ENCODE measurements around the gene MCM9. TPM values are rescaled to one million over a fixed set of nuclear protein-coding genes. Genes with fewer than 3 reads are reported as not detected.

MCM9 gene
- total RNA-seq, 1 donor from 2014 or later = 29.0 TPM

DNA sequence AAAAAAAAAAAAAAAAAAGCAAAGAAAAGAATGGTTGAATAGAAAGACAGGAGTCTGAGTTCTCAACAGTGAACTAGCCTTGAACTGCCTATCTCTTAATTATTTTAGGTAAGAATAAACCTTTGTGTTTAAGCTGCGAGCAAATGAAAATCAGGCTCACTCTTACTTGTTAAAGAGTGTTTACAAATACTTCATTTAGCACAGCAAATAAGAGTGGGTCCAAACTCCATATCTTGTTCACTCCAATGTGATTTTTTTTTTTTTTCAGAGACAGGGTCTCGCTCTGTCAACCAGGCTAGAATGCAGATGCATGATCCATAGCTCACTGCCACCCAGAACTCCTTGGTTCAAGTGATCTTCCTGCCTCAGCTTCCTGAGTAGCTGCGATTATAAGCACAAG lies 11.9 kb downstream of the MCM9 start:
- peaks cover 41% of the 10 kb centered on the region for H3K36me3 Mint-ChIP-seq
- Histone ChIP-seq H3K27me3 (no peaks in the 10 kb centered on the region), H3K9me3 (ENCODE audit: low read depth) (no peaks in the 10 kb centered on the region), H2AFZ (replicated peaks) (no peak overlapping the region), H3K27ac (no peak overlapping the region), H3K4me3 (no peak overlapping the region), H3K36me3 (peaks cover 7% of the 10 kb centered on the region), H3F3A (ENCODE audit: low read depth) (no peaks in the 10 kb centered on the region), H3K9ac (no peak overlapping the region), H3K79me2 (ENCODE audit: low read depth) (no peaks in the 10 kb centered on the region), H3K4me2 (no peak overlapping the region), H4K20me1 (ENCODE audit: low read depth) (no peaks in the 10 kb centered on the region), H3K4me1 (no peaks in the 10 kb centered on the region)
- no peaks in the 10 kb centered on the region for H3K4me1 Mint-ChIP-seq
- no peaks in the 10 kb centered on the region for H3K9me3 Mint-ChIP-seq
- no peak overlapping the region for H3K4me3 Mint-ChIP-seq
- no peaks in the 10 kb centered on the region for H3K27me3 Mint-ChIP-seq (ENCODE audit: insufficient read depth, low read depth)
- TF ChIP-seq EZH2phosphoT487 (IDR thresholded peaks at IDR 0.05) = no peak
- TF ChIP-seq EZH2 (IDR thresholded peaks at IDR 0.05) = no peak
- TF ChIP-seq, protein P1, sequence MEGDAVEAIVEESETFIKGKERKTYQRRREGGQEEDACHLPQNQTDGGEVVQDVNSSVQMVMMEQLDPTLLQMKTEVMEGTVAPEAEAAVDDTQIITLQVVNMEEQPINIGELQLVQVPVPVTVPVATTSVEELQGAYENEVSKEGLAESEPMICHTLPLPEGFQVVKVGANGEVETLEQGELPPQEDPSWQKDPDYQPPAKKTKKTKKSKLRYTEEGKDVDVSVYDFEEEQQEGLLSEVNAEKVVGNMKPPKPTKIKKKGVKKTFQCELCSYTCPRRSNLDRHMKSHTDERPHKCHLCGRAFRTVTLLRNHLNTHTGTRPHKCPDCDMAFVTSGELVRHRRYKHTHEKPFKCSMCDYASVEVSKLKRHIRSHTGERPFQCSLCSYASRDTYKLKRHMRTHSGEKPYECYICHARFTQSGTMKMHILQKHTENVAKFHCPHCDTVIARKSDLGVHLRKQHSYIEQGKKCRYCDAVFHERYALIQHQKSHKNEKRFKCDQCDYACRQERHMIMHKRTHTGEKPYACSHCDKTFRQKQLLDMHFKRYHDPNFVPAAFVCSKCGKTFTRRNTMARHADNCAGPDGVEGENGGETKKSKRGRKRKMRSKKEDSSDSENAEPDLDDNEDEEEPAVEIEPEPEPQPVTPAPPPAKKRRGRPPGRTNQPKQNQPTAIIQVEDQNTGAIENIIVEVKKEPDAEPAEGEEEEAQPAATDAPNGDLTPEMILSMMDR (IDR thresholded peaks at IDR 0.05) = no peak
- no peak overlapping the region for H3K27ac Mint-ChIP-seq
- no peak for DNase-seq (ENCODE audit: low spot score)

DNA sequence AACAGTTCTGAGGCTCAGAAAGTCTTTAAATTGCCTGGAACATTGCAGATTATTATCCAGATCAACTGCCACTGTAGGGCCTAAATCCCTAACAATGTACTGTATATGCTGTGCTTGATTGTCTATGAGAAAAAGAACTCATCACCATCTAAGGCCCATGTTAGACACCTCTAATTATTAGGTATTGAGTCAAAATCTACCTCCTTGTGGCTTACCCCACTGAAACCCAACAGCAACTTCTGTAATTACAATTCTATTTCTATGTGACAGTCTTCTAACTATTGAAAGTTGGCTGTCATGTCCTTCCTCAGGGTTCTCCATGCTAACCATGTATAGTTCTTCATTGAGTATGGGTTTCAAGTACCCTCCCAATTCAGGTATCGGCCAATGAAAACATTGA lies 13.9 kb downstream of the MCM9 start:
- Mint-ChIP-seq H3K9me3 (no peaks in the 10 kb centered on the region), H3K27me3 (ENCODE audit: insufficient read depth, low read depth) (no peaks in the 10 kb centered on the region), H3K27ac (no peak overlapping the region), H3K4me1 (no peaks in the 10 kb centered on the region), H3K4me3 (no peak overlapping the region), H3K36me3 (peaks cover 38% of the 10 kb centered on the region)
- H3K79me2 ChIP-seq (ENCODE audit: low read depth) = no peaks in the 10 kb centered on the region
- peaks cover 2% of the 10 kb centered on the region for H3K36me3 ChIP-seq
- H3K4me1 ChIP-seq = no peaks in the 10 kb centered on the region
- no peak overlapping the region for H3K27ac ChIP-seq
- H2AFZ ChIP-seq (replicated peaks) = no peak overlapping the region
- H3K9ac ChIP-seq = no peak overlapping the region
- no peak overlapping the region for H3K4me3 ChIP-seq
- H3K4me2 ChIP-seq = no peak overlapping the region
- no peak for DNase-seq (ENCODE audit: low spot score)
- H3K27me3 ChIP-seq = no peaks in the 10 kb centered on the region
- H3K9me3 ChIP-seq (ENCODE audit: low read depth) = no peaks in the 10 kb centered on the region
- no peaks in the 10 kb centered on the region for H3F3A ChIP-seq (ENCODE audit: low read depth)
- no peaks in the 10 kb centered on the region for H4K20me1 ChIP-seq (ENCODE audit: low read depth)
- TF ChIP-seq, protein P1 (IDR thresholded peaks at IDR 0.05) = no peak
- no peak for TF ChIP-seq EZH2 (IDR thresholded peaks at IDR 0.05)
- TF ChIP-seq EZH2phosphoT487 (IDR thresholded peaks at IDR 0.05) = no peak

DNA sequence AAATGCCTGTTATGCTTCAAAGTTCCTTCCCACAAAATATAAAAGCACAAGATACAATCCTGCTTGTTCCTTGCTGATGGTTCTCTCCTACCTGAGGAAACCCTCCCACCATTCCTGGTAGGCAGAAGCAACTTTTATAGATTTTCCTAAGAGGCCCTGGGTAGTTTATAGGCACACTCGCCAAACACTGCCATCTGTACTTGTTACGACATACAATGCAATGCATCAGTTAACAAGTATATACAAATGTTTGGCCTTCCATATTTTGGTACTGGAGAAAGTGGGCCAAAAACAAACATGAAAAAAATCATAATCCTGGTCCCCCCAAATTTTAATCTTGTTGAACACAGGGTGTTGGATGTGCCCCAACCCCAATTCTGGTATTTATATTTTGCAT lies 16.6 kb downstream of the MCM9 start:
- Histone ChIP-seq H3K9me3 (ENCODE audit: low read depth) (no peaks in the 10 kb centered on the region), H2AFZ (replicated peaks) (no peak overlapping the region), H3K36me3 (no peaks in the 10 kb centered on the region), H3F3A (ENCODE audit: low read depth) (no peaks in the 10 kb centered on the region), H3K4me2 (no peak overlapping the region), H3K4me1 (no peaks in the 10 kb centered on the region), H3K27ac (no peak overlapping the region), H4K20me1 (ENCODE audit: low read depth) (no peaks in the 10 kb centered on the region), H3K79me2 (ENCODE audit: low read depth) (no peaks in the 10 kb centered on the region), H3K4me3 (no peak overlapping the region), H3K27me3 (no peaks in the 10 kb centered on the region), H3K9ac (no peak overlapping the region)
- Mint-ChIP-seq H3K36me3 (peaks cover 34% of the 10 kb centered on the region), H3K4me1 (no peaks in the 10 kb centered on the region), H3K27me3 (ENCODE audit: insufficient read depth, low read depth) (no peaks in the 10 kb centered on the region), H3K27ac (no peak overlapping the region), H3K9me3 (no peaks in the 10 kb centered on the region), H3K4me3 (no peak overlapping the region)
- DNase-seq (ENCODE audit: low spot score) = no peak
- TF ChIP-seq EZH2 (IDR thresholded peaks at IDR 0.05) = no peak

DNA sequence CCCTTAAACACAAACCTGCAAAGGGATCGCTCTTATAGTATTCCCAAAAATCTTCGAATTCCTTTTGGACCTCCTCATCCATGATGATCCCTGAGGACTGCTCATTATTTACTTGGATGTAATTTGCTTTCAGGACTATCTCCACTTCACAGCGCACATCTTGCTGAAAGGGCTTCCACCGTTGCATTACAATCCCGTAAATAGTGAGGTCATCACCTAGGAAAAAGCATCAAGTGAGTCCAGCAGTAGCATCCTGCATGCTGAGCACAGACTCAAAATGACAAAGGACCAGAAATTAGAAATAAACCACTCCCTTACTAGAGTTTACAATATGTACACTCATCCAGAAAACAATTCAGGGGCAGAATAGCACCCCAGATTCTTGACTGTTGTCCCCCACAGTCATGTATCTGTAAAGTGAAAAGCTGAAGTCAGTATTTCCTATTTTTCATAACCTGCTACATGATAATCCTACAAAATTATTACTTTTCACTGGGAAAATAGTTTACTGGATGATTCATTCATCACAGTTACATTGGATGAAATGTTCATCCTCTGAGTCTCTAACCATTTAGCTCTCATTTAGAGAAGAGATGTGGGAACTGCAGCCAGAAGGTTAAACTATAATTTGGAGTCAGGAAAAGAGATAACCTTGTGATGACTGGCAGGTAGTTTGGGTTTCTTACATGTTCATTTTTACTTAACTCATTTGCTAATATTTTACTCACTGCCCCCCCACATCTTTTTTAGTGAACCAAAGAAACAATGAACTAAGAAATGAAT lies 17.2 kb downstream of the MCM9 start:
- Mint-ChIP-seq H3K27me3 (ENCODE audit: insufficient read depth, low read depth) (no peaks in the 10 kb centered on the region), H3K27ac (no peak overlapping the region), H3K4me1 (no peaks in the 10 kb centered on the region), H3K36me3 (peaks cover 36% of the 10 kb centered on the region), H3K4me3 (no peak overlapping the region), H3K9me3 (no peaks in the 10 kb centered on the region)
- no peak overlapping the region for H3K9ac ChIP-seq
- H3K4me2 ChIP-seq = no peak overlapping the region
- H3K4me3 ChIP-seq = no peak overlapping the region
- no peak overlapping the region for H2AFZ ChIP-seq (replicated peaks)
- no peaks in the 10 kb centered on the region for H3F3A ChIP-seq (ENCODE audit: low read depth)
- DNase-seq (ENCODE audit: low spot score) = no peak
- H3K27ac ChIP-seq = no peak overlapping the region
- H3K27me3 ChIP-seq = no peaks in the 10 kb centered on the region
- no peaks in the 10 kb centered on the region for H3K9me3 ChIP-seq (ENCODE audit: low read depth)
- no peaks in the 10 kb centered on the region for H3K36me3 ChIP-seq
- H3K4me1 ChIP-seq = no peaks in the 10 kb centered on the region
- no peaks in the 10 kb centered on the region for H3K79me2 ChIP-seq (ENCODE audit: low read depth)
- no peaks in the 10 kb centered on the region for H4K20me1 ChIP-seq (ENCODE audit: low read depth)
- TF ChIP-seq, protein P1 (IDR thresholded peaks at IDR 0.05) = no peak
